Brain microvascular endothelial cell (primary cell): ENCODE results near the gene OPRD1.
A peak's percentile ranks its signal among the peaks of the same experiment; 100 is the strongest.

Source experiments
- DNase-seq: peaks from one replicate; pipeline ENCODE4 v3.0.0-alpha.2; 2020
- H3K27ac ChIP-seq: fragments of 250-450 bp; sonication (Bioruptor Pico); 2 replicates; pipeline ENCODE4 v1.5.1; 2020; ENCODE audit warnings: mild to moderate bottlenecking, moderate library complexity
- H3K27me3 ChIP-seq: fragments of 250-450 bp; sonication (Bioruptor Pico); replicated peaks from 2 replicates; pipeline ENCODE4 v1.5.1; 2020; ENCODE audit warnings: mild to moderate bottlenecking
- H3K36me3 ChIP-seq: fragments of 250-450 bp; sonication (Bioruptor Pico); replicated peaks from 2 replicates; pipeline ENCODE4 v1.5.1; 2020; ENCODE audit warnings: mild to moderate bottlenecking
- H3K4me3 ChIP-seq: 2 replicates; pipeline ENCODE4 v1.5.1; 2011; ENCODE audit warnings: low read depth, mild to moderate bottlenecking, control low read depth, low read length, moderate library complexity
- CTCF ChIP-seq: IDR thresholded peaks from 2 replicates; pipeline ENCODE4 v1.5.1; 2011; ENCODE audit warnings: low read depth, mild to moderate bottlenecking, moderate library complexity, low read length, control low read depth, inconsistent platforms; ENCODE audit errors: missing control alignments
- in situ Hi-C: cut with HindIII; loops from 2 replicates; pipeline ENCODE4 v1.10.0; 2017; ENCODE audit warnings: low sequenced_read_pairs, low pct_ligation_motif_present

The OPRD1 gene

GRCh38 chr1:28855469-28855951 is 43.5 kb downstream of the OPRD1 start:
- Histone ChIP-seq H3K27ac (no peak overlapping the region), H3K4me3 (no peak overlapping the region), H3K36me3 (no peaks in the 10 kb centered on the region), H3K27me3 (peaks cover 2% of the 10 kb centered on the region)
- TF ChIP-seq CTCF, result no peak
- in situ Hi-C loops, result no loop called here
- no peak for DNase-seq

- Histone ChIP-seq H3K36me3 (no peaks in the 10 kb centered on the region), H3K27me3 (peaks cover 2% of the 10 kb centered on the region), H3K27ac (no peak overlapping the region), H3K4me3 (no peak overlapping the region)
- in situ Hi-C loops, result no loop called here
- no peak for TF ChIP-seq CTCF
- DNase-seq, result no peak
Measured at GRCh38 chr1:28855969-28856368, 44.0 kb downstream of the OPRD1 start.

GRCh38 chr1:28860332-28861073 is 48.5 kb downstream of the OPRD1 start:
- in situ Hi-C loops, result no loop called here
- DNase-seq, result peak; percentile 11
- H3K4me3 ChIP-seq, result no peak overlapping the region
- H3K27ac ChIP-seq, result no peak overlapping the region
- no peaks in the 10 kb centered on the region for H3K36me3 ChIP-seq
- no peak for TF ChIP-seq CTCF
- no peaks in the 10 kb centered on the region for H3K27me3 ChIP-seq

GRCh38 chr1:28862571-28863403 is 50.8 kb downstream of the OPRD1 start:
- TF ChIP-seq CTCF, result no peak
- in situ Hi-C loops, result no loop called here
- no peak for DNase-seq
- Histone ChIP-seq H3K4me3 (no peak overlapping the region), H3K27ac (no peak overlapping the region), H3K27me3 (no peaks in the 10 kb centered on the region), H3K36me3 (no peaks in the 10 kb centered on the region)

- Histone ChIP-seq H3K27me3 (no peaks in the 10 kb centered on the region), H3K27ac (no peak overlapping the region), H3K4me3 (no peak overlapping the region), H3K36me3 (no peaks in the 10 kb centered on the region)
- no peak for DNase-seq
- TF ChIP-seq CTCF, result no peak
- in situ Hi-C loops, result no loop called here
Measured at GRCh38 chr1:28864695-28865094, 52.7 kb downstream of the OPRD1 start.
